Skeletal muscle satellite cell (primary cell): ENCODE results near the gene SEMA3A.

Experiments
- H3K27me3 ChIP-seq: 2 replicates; pipeline ENCODE4 v1.7.0; 2013; ENCODE audit warnings: low read length; ENCODE audit not compliant: control insufficient read depth, insufficient read depth
- H3K36me3 ChIP-seq: 2 replicates; pipeline ENCODE4 v1.7.0; 2013; ENCODE audit warnings: mild to moderate bottlenecking, control low read depth, low read length; ENCODE audit not compliant: insufficient read depth
- H3K4me1 ChIP-seq: 2 replicates; pipeline ENCODE4 v1.7.0; 2013; ENCODE audit warnings: low read length; ENCODE audit not compliant: control insufficient read depth, insufficient read depth
- H3K4me2 ChIP-seq: 2 replicates; pipeline ENCODE4 v1.7.0; 2013; ENCODE audit warnings: mild to moderate bottlenecking, low read length
- H3K4me3 ChIP-seq: 2 replicates; pipeline ENCODE4 v1.7.0; 2013; ENCODE audit warnings: low read length
- H3K9ac ChIP-seq: 2 replicates; pipeline ENCODE4 v1.7.0; 2013; ENCODE audit warnings: mild to moderate bottlenecking, low read depth, low read length, moderate library complexity
- H3K9me3 ChIP-seq: replicated peaks from 2 replicates; pipeline ENCODE4 v1.7.0; 2013; ENCODE audit warnings: mild to moderate bottlenecking, control low read depth, low read length

SEMA3A gene

DNA sequence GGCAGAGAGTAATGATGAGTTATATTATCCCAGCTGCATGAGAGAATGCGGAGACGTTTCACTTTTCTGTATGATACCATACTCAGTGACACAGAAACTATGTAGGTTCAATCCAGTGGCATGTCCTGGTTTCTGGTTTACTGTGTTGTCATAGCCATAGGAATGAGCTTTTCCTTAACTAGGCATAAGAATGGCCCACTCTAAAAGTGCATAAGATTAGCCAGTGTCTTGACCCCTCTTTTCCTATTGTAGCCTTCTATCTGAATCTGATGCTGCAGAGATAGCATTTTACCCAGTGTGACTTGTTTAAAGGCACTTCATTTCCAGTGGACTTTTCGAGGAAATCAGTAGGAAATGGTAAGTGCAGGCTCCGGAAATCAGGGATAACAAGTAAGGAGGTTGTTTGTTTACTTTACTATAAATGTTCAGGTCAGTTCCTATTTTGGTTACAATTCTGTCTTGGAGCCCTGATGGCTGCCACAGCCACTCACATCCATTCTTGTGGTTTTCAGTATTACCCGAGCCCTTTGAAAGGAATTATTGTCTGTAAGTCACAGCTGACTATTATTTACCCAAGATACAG is 70.5 kb downstream of the SEMA3A start:
- Histone ChIP-seq H3K4me3 (no peak overlapping the region), H3K36me3 (no peaks in the 10 kb centered on the region), H3K9ac (no peak overlapping the region), H3K27me3 (no peaks in the 10 kb centered on the region), H3K4me2 (peak overlapping the region; percentile 36), H3K9me3 (no peaks in the 10 kb centered on the region), H3K4me1 (peaks cover 15% of the 10 kb centered on the region)

DNA sequence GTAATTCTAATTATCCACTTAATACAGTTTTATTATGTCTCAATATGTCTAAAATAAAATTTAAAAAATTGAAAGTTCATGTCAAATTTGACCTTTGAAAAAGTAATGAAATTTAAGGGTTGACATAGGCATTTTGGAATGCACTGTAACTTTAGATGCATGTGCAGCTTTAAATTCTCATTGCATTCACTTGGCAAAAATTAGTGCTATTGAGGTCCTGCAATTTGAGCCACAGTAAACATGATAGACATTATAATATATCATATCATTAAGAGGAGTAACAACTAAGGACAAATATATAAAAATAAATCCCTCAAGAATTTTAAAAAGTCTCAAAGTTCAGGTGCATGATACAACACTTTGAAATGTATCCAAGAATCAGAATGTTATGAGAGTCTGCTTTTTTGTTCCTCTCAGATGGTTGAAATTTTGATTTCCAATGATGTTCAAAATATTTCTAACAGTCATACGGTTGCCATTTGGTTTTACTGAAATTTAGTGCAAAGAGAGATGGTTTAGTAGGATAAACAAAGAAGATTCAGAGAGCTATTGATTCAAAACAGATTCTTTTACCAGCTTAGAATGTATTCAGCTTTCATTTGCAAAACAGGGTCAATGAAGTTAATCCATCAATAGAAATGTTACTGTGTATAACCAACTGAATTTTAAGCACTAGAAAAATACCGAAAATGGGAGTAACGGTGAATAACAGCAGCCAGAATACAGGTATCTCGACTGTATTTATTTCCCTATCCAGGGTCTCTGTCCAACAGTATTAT is 71.8 kb downstream of the SEMA3A start:
- H3K4me3 ChIP-seq, result no peak overlapping the region
- H3K36me3 ChIP-seq, result no peaks in the 10 kb centered on the region
- no peaks in the 10 kb centered on the region for H3K27me3 ChIP-seq
- peaks cover 15% of the 10 kb centered on the region for H3K4me1 ChIP-seq
- no peaks in the 10 kb centered on the region for H3K9me3 ChIP-seq
- H3K9ac ChIP-seq, result no peak overlapping the region
- H3K4me2 ChIP-seq, result no peak overlapping the region

DNA sequence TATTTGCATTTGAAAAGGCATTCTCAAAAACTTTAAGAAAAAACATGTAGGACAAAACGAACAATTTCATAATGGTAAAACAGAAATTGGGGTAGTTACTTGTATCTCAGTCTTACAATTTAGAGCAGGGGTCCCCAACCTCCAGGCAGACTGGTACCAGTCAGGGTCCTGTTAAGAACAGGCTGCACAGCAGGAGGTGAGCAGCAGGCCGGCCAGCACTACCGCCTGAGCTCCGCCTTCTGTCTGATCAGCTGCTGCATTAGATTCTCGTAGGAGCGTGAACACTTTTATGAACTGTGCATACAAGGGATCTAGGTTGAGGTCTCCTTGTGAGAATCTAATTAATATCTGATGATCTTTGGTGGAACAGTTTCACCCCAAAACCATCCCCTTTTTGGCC is 77.3 kb downstream of the SEMA3A start:
- Histone ChIP-seq H3K9ac (no peak overlapping the region), H3K4me3 (no peak overlapping the region), H3K27me3 (no peaks in the 10 kb centered on the region), H3K4me2 (no peak overlapping the region), H3K4me1 (peaks cover 13% of the 10 kb centered on the region), H3K9me3 (no peaks in the 10 kb centered on the region), H3K36me3 (no peaks in the 10 kb centered on the region)

- H3K9me3 ChIP-seq, result no peaks in the 10 kb centered on the region
- no peak overlapping the region for H3K9ac ChIP-seq
- no peak overlapping the region for H3K4me2 ChIP-seq
- peaks cover 13% of the 10 kb centered on the region for H3K4me1 ChIP-seq
- H3K36me3 ChIP-seq, result no peaks in the 10 kb centered on the region
- H3K4me3 ChIP-seq, result no peak overlapping the region
- no peaks in the 10 kb centered on the region for H3K27me3 ChIP-seq
These were observed 80.4 kb downstream of the SEMA3A start for GRCh38 chr7:84113906-84114850.

DNA sequence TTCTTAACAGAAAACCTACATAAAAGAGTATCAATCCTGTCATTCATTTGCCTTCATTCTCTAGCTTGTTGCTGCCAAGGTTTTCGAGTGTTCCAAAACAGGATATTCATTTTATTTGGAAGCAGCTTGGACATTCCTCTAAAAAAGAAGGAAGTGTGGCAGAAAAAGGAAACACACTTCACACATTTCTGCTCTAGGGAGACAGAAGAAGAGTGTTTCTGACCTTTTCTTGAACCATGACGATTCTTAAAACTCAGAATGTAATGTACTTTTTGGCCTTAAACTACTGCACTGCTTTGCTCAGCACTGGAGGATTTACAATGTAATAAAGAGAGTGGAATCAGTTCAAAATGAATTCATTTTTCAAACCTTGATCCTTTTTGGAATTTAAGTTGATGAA is 81.3 kb downstream of the SEMA3A start:
- H3K4me2 ChIP-seq, result no peak overlapping the region
- no peak overlapping the region for H3K9ac ChIP-seq
- no peaks in the 10 kb centered on the region for H3K9me3 ChIP-seq
- peaks cover 13% of the 10 kb centered on the region for H3K4me1 ChIP-seq
- H3K4me3 ChIP-seq, result no peak overlapping the region
- H3K36me3 ChIP-seq, result no peaks in the 10 kb centered on the region
- H3K27me3 ChIP-seq, result no peaks in the 10 kb centered on the region

DNA sequence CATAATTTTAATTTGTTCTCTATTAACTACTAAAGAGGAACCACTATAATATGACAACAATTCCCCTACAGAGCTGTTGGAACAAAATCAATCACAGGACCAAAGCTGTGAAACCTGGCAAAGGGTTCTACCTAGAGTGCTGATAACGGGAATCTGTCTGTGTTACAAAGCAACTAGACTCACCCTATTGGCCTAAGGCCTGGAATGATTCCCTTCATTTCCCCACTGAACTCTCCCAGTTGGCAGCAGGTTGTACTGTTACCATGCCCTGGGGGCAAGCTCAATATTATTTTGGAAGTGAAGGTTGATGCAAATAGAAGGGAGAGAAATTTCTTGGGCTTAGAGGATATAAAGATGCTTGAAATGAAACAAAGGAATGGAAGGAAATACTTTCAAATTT is 81.8 kb downstream of the SEMA3A start:
- H3K27me3 ChIP-seq, result no peaks in the 10 kb centered on the region
- H3K4me2 ChIP-seq, result no peak overlapping the region
- peaks cover 13% of the 10 kb centered on the region for H3K4me1 ChIP-seq
- no peak overlapping the region for H3K4me3 ChIP-seq
- no peaks in the 10 kb centered on the region for H3K36me3 ChIP-seq
- no peak overlapping the region for H3K9ac ChIP-seq
- no peaks in the 10 kb centered on the region for H3K9me3 ChIP-seq

- H3K27me3 ChIP-seq, result no peaks in the 10 kb centered on the region
- no peaks in the 10 kb centered on the region for H3K9me3 ChIP-seq
- no peak overlapping the region for H3K9ac ChIP-seq
- H3K4me2 ChIP-seq, result no peak overlapping the region
- no peak overlapping the region for H3K4me3 ChIP-seq
- peaks cover 13% of the 10 kb centered on the region for H3K4me1 ChIP-seq
- no peaks in the 10 kb centered on the region for H3K36me3 ChIP-seq
These were observed 82.7 kb downstream of the SEMA3A start for GRCh38 chr7:84111842-84112241.

- Histone ChIP-seq H3K9ac (no peak overlapping the region), H3K36me3 (no peaks in the 10 kb centered on the region), H3K27me3 (no peaks in the 10 kb centered on the region), H3K9me3 (no peaks in the 10 kb centered on the region), H3K4me3 (no peak overlapping the region), H3K4me1 (peaks cover 12% of the 10 kb centered on the region), H3K4me2 (no peak overlapping the region)
These were observed 84.2 kb downstream of the SEMA3A start for GRCh38 chr7:84110400-84110799.

GRCh38 chr7:84108787-84109186 is 85.8 kb downstream of the SEMA3A start:
- Histone ChIP-seq H3K4me1 (peaks cover 8% of the 10 kb centered on the region), H3K4me3 (no peak overlapping the region), H3K36me3 (no peaks in the 10 kb centered on the region), H3K27me3 (no peaks in the 10 kb centered on the region), H3K4me2 (no peak overlapping the region), H3K9ac (no peak overlapping the region), H3K9me3 (no peaks in the 10 kb centered on the region)

DNA sequence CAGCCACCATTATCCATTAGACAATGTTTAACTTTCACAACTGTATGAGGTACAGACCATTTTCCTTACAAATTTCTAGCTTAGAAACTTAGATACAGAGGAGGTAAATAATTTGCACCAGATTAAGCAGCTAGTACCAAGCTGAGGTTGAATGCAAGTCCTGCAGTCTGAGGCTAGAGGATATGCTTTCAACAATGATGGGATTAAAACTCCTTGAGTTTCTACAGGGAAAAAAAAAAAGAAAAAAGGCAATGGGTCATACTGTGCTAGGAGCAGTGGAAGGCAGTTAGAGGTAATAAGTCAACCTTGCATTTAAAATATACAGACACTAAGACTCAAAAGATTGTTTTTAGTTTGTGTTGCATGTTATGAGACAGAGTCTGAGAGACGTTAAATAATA is 86.5 kb downstream of the SEMA3A start:
- no peak overlapping the region for H3K4me2 ChIP-seq
- H3K9ac ChIP-seq, result no peak overlapping the region
- peaks cover 1% of the 10 kb centered on the region for H3K4me1 ChIP-seq
- H3K9me3 ChIP-seq, result no peaks in the 10 kb centered on the region
- no peaks in the 10 kb centered on the region for H3K36me3 ChIP-seq
- H3K27me3 ChIP-seq, result no peaks in the 10 kb centered on the region
- H3K4me3 ChIP-seq, result no peak overlapping the region

DNA sequence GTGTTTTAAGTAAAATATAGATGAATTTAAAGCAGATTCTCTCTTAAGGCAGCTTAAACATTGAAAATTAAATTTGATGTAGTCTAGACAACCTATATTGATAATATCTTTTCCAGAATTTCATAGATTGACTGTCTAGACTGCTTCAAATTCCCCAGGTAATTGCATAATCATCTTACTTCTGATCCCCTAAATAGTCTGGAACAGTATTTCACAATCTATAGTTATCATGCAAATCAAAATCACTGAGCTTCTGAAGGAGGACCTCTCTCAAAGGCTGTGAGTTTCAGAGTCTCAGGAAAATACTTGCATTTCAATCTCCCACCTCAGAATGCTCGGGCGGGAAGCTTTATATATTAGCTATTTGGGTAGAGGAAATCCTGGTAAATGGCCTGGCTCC is 87.3 kb downstream of the SEMA3A start:
- no peaks in the 10 kb centered on the region for H3K36me3 ChIP-seq
- no peaks in the 10 kb centered on the region for H3K4me1 ChIP-seq
- no peaks in the 10 kb centered on the region for H3K27me3 ChIP-seq
- no peak overlapping the region for H3K4me2 ChIP-seq
- no peaks in the 10 kb centered on the region for H3K9me3 ChIP-seq
- no peak overlapping the region for H3K9ac ChIP-seq
- no peak overlapping the region for H3K4me3 ChIP-seq
